Cardiac muscle cell (in vitro differentiated cells and primary cell): ENCODE measurements around the gene HOXC10. TPM values are rescaled to one million over a fixed set of nuclear protein-coding genes. Genes with fewer than 3 reads are reported as not detected.

Source experiments
- DNase-seq, 2 donors: peaks; one replicate each; pipeline versions ENCODE4 v3.0.0 to v3.0.0-alpha.2; 2010 to 2017; ENCODE audit warnings: low read depth in 1 of 2, low spot score in 1 of 2
- H3K27ac ChIP-seq: fragments of 200-600 bp; sonication (generic); 2 replicates; pipeline ENCODE4 v1.5.1; 2016
- H3K27me3 ChIP-seq: fragments of 200-600 bp; sonication (generic); 2 replicates; pipeline ENCODE4 v1.6.0; 2016; ENCODE audit warnings: control low read depth
- H3K36me3 ChIP-seq: fragments of 200-600 bp; sonication (generic); 2 replicates; pipeline ENCODE4 v1.5.1; 2016; ENCODE audit warnings: control low read depth
- H3K4me1 ChIP-seq: fragments of 200-600 bp; sonication (generic); 2 replicates; pipeline ENCODE4 v1.8.1; 2017; ENCODE audit warnings: low read depth, mild to moderate bottlenecking, mixed run types
- H3K4me3 ChIP-seq: fragments of 200-600 bp; sonication (generic); 2 replicates; pipeline ENCODE4 v1.5.1; 2016; ENCODE audit warnings: mild to moderate bottlenecking
- H3K9me3 ChIP-seq: fragments of 200-600 bp; sonication (generic); 2 replicates; pipeline ENCODE4 v1.5.1; 2017; ENCODE audit warnings: low read depth, mild to moderate bottlenecking, control low read depth
- polyA plus RNA-seq: library from polyadenylated mRNA; unstranded; fragments of >200 nt; fragmentation: Nextera tagmentation; extraction: Ambion mirVana; gene quantifications from 2 replicates; pipeline ENCODE4 v1.2.1, GENCODE V29; 2016
- total RNA-seq: library from RNA; depleted of rRNA; stranded (reverse); fragments of >200 nt; gene quantifications from 2 replicates; pipeline ENCODE4 v1.2.3, GENCODE V29; 2016
- TF ChIP-seq, protein P1 (sequence below): IDR thresholded peaks from 2 replicates; pipeline ENCODE4 v1.5.1; 2012; ENCODE audit warnings: low read depth, mild to moderate bottlenecking, low read length

The HOXC10 gene
- total and polyA plus RNA-seq, 2 experiments from 2014 or later: not detected

DNA sequence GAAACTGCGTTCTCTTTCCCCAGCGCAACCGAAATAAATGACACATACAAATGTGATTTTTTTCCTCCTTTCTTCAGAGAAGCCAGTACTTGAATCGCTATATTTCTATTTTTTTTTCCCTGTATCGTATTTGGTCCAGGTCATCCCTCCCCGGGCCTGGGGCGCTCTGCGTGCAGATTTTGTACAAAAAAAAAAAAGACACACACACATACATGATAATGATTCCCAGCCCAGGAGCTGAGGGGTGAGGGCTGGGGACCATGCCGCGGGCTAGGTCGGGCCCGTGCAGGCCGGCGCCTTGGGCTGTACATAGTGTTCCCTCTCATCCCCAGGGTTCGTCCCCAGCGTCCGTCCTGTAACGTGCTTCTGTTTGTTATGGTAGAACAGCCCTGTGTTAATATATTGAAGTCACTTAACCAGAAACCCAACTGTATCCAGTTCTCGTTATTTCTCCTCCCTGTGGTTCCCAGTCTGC lies 18.0 kb downstream of the HOXC10 start:
- TF ChIP-seq, protein P1, sequence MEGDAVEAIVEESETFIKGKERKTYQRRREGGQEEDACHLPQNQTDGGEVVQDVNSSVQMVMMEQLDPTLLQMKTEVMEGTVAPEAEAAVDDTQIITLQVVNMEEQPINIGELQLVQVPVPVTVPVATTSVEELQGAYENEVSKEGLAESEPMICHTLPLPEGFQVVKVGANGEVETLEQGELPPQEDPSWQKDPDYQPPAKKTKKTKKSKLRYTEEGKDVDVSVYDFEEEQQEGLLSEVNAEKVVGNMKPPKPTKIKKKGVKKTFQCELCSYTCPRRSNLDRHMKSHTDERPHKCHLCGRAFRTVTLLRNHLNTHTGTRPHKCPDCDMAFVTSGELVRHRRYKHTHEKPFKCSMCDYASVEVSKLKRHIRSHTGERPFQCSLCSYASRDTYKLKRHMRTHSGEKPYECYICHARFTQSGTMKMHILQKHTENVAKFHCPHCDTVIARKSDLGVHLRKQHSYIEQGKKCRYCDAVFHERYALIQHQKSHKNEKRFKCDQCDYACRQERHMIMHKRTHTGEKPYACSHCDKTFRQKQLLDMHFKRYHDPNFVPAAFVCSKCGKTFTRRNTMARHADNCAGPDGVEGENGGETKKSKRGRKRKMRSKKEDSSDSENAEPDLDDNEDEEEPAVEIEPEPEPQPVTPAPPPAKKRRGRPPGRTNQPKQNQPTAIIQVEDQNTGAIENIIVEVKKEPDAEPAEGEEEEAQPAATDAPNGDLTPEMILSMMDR: no peak
- no peaks in the 10 kb centered on the region for H3K36me3 ChIP-seq
- no peaks in the 10 kb centered on the region for H3K9me3 ChIP-seq
- H3K27me3 ChIP-seq: peaks cover 100% of the 10 kb centered on the region
- H3K4me3 ChIP-seq: no peak overlapping the region
- DNase-seq: no peak
- no peak overlapping the region for H3K27ac ChIP-seq
- H3K4me1 ChIP-seq: no peaks in the 10 kb centered on the region

DNA sequence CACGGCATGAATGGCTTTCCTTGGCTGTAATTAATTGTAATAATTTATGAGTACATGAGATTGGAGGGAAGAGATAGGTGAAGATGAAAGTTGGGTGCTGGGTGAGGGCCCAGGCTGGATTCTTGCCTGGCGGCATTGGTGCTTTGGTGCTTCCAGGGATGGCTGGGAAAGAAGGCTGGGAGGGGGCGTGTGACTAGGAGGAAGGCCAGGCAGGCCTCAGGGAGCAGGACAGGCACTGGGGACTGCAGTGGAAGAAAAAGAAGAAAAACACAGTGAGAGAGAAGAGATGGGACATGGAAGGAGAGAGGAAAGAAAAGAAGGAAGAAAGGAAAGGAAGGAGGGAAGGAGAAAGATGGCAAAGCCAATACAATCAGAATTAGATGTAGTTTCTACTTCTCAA lies 18.7 kb downstream of the HOXC10 start:
- no peak for DNase-seq
- H3K9me3 ChIP-seq: no peaks in the 10 kb centered on the region
- H3K27ac ChIP-seq: no peak overlapping the region
- TF ChIP-seq, protein P1: no peak
- peaks cover 100% of the 10 kb centered on the region for H3K27me3 ChIP-seq
- H3K36me3 ChIP-seq: no peaks in the 10 kb centered on the region
- H3K4me1 ChIP-seq: no peaks in the 10 kb centered on the region
- no peak overlapping the region for H3K4me3 ChIP-seq

DNA sequence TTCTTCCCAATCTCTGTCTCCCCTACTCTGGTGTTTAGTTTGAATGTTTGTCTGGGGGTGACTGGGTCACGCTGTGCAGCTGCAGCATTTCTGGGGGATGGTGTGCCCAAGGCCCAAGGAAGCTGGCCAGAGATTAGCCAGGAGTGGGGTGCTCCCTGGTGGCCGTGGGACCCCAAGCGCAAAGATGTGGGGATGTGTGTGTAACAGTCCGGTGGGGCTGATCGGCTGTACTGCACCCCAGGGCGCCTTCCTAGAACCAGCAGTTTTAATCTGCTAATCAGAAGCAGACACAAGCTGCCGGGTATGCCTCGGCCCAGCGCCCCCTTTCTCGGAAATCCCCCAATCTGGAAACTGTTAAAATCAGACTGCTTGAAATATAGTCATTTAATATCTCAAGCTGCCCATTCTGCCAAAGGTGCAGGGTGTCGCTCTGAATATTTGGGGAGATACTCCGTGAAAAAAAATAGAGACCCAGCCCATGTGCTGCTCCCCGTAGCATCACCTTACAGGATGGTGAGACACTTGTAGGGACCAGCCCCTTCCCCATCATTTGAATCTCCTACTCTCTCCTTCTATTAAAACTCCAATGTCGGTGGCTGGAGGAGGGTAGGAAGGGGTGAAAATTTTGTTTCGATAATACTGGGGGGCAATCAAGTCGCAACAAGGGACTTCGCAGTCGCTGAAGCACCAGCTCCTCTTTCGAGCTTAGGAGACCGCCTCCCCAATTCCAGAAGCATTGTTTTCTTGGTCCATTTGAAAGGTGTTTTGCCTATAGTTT lies 19.3 kb downstream of the HOXC10 start:
- Histone ChIP-seq H3K4me1 (no peaks in the 10 kb centered on the region), H3K9me3 (no peaks in the 10 kb centered on the region), H3K4me3 (no peak overlapping the region), H3K36me3 (no peaks in the 10 kb centered on the region), H3K27me3 (peaks cover 100% of the 10 kb centered on the region), H3K27ac (no peak overlapping the region)
- no peak for DNase-seq
- TF ChIP-seq, protein P1: no peak

DNA sequence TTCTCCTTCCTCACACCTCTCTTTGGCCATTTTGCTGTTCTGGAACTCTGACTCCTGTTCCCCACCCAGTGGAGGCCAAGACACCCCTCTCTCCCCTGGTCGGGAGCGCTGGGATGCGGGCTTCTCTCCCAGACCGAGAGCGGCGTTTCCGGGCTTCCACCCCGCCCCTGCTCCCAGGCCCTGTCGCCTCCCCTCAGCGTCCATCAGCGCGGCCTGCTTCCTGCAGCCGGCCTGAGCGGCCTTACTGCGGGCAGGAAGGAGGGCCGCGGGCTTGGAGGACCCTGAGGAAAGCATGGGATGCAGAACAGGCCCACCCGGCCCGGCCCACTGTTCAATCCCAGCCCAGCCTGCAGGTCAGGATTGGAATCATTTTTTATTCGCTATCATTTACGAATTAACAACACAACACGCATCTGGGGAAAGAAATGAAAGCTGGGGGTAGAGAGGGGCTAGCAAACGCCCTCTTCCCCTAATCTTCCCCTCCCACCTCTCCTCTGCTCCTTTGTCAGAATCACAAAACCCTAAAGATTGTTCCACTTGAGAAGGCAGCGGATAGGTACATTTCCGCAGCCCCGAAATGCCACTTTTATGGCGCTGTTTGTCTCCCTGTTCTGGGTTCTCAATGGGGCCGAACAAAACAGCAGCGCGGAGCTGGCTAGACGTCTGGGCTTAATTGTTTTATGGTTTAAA lies 20.0 kb downstream of the HOXC10 start:
- DNase-seq: no peak
- Histone ChIP-seq H3K4me3 (no peak overlapping the region), H3K36me3 (no peaks in the 10 kb centered on the region), H3K9me3 (no peaks in the 10 kb centered on the region), H3K4me1 (no peaks in the 10 kb centered on the region), H3K27ac (no peak overlapping the region), H3K27me3 (peaks cover 100% of the 10 kb centered on the region)
- TF ChIP-seq, protein P1: no peak

DNA sequence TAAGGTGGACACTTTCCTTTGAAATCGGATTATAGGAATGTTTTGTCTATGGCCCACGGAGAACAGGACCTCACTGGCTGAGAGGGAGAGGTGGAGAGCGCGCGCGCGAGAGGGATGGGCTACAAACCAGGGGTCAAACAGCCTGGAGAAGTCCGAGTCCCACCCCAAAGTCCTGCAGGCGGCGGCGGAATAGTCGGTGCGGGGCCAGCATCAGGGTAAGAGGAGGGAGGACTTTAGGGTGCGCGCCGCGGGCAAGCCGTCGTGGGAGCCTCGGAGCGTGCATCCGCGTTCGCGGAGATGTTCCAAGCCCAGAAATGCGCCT lies 20.5 kb downstream of the HOXC10 start:
- no peaks in the 10 kb centered on the region for H3K9me3 ChIP-seq
- no peak overlapping the region for H3K27ac ChIP-seq
- DNase-seq: no peak
- H3K4me3 ChIP-seq: no peak overlapping the region
- peaks cover 100% of the 10 kb centered on the region for H3K27me3 ChIP-seq
- H3K4me1 ChIP-seq: no peaks in the 10 kb centered on the region
- TF ChIP-seq, protein P1: no peak
- no peaks in the 10 kb centered on the region for H3K36me3 ChIP-seq
